IPS DF 4.7 (cell line): Measurements from ENCODE around the gene LIF.
"Not testable (repeated sequence)": the region's sequence is repeated elsewhere in the genome, so short reads cannot be mapped to it uniquely, and the experiment has no call there.

ENCODE experiments used
- DNase-seq: peaks from one replicate; pipeline ENCODE4 v3.0.0-alpha.2; 2013; ENCODE audit warnings: low spot score; ENCODE audit errors: extremely low read depth

Gene LIF

DNA sequence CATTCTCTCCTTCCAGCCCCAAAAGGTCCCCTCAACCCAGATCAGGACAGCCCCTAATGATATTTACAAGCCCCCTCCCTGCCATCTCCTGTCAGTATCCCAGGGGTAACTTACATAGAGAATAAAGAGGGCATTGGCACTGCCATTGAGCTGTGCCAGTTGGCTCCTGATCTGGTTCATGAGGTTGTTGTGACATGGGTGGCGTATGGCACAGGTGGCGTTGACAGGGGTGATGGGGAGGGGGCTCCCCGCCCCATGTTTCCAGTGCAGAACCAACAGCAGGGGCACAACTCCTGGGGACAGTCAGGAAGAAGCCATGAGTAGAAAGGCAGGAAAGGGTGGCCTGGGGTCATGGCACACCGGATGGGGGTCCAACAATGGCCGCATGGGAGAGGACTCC lies 1.9 kb downstream of the LIF start:
- no peak for DNase-seq

DNA sequence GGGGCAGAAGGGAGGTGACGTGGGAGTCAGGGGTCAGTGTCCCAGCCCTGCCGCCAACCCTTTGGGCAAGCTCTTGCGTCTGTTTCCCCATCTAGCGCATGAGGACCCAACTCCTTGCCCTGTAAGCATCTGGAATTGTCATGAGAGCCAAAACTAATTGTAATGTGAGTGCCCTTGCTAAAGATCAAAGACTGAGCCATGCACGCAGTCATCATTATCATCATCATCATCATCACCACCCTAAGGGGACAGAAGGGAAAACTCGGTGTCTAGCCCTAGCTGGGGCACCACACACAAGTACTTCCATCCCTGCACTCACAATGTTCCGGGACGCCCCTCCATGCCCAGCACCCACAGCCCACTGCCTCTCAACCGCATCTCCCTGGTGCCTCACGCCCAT lies 2.5 kb downstream of the LIF start:
- no peak for DNase-seq

DNA sequence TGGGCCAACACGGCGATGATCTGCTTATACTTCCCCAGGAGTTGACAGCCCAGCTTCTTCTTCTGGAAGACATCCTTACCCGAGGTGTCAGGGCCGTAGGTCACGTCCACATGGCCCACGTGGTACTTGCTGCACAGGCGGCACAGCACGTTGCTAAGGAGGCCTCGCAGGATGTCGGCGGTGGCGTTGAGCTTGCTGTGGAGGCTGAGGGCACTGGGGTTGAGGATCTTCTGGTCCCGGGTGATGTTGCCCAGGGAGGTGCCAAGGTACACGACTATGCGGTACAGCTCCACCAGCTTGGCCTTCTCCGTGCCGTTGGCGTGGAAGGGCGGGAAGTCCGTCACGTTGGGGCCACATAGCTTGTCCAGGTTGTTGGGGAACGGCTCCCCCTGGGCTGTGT lies 2.9 kb downstream of the LIF start:
- DNase-seq = no peak

DNA sequence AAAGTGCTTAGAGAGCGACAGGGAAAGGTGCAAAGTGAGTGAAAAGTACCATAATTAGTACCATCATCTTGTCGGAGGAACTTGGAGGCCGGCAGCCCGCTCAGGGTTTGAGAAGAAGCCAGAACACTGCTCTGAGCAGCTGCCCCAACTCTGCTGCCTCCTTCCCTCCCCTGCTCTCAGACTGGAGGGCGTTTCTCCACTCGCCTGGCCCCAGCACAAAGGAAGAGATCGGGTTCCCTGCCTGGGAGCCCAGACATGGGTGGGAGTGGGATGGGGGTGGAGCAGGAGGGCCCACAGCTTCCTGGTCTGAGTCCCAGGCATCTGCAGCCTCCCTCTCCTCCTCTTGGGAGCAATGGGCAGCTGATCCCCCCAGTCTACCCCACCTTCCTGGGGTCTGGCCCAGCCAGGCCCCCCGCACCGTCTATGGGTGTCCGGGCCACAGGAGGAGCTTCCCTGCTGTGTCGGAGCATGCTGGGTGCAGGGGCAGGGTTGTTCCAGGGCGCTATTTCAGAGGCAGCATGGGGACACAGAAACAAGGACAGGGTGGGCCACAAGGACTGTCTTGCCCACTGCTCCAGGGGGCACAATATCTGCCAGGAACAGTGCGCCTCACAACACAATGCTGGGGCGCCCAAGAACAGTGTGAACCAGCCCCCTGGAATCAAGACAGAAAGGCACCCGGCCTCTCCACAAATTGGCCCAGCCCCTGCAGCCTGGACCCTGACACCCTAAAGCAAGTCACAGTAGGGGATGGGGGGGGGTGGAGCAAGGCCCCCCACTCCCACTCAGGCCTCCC lies 4.8 kb downstream of the LIF start:
- DNase-seq = no peak

DNA sequence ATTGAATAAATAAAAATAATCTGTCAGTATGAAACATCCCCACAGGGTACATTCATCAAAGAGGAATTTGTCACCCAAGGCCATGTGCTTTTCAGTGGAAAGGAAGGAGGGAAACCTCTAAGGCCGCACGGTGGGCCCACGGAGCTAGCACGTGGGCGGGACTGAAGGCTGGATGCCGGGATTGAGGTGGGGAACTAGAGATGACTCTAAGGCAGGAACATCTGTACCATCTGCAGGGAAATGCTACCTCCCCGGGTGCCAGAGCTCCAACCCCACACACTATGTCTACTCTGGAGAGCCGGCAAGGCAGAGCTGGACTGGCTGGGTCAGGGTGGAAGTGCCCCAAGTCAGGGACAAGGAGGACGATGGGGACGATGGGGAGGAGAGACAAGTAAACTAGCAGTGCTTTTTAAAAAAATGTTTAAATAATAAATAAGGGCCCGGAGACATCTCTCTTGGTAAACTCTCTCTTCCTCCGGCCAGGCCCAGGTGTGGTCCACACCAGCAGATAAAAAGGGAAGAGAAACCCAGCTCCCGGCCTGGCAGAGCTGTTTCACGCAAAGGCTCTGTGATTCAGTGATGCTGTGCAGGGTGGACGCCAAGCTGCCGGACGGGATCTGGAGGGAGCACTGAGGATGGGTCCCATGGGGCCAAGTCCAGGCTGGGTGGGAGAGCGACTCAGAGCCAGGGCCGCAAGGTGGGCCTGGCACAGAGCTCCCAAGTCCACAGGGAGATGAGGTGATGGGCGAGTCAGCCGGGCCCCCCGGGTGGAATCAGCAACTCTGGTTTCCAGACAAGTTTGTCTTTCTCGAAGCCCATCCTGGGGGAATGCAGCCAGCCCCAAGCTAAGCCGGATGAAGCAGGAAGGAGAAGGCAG lies 5.8 kb downstream of the LIF start:
- no peak for DNase-seq

DNA sequence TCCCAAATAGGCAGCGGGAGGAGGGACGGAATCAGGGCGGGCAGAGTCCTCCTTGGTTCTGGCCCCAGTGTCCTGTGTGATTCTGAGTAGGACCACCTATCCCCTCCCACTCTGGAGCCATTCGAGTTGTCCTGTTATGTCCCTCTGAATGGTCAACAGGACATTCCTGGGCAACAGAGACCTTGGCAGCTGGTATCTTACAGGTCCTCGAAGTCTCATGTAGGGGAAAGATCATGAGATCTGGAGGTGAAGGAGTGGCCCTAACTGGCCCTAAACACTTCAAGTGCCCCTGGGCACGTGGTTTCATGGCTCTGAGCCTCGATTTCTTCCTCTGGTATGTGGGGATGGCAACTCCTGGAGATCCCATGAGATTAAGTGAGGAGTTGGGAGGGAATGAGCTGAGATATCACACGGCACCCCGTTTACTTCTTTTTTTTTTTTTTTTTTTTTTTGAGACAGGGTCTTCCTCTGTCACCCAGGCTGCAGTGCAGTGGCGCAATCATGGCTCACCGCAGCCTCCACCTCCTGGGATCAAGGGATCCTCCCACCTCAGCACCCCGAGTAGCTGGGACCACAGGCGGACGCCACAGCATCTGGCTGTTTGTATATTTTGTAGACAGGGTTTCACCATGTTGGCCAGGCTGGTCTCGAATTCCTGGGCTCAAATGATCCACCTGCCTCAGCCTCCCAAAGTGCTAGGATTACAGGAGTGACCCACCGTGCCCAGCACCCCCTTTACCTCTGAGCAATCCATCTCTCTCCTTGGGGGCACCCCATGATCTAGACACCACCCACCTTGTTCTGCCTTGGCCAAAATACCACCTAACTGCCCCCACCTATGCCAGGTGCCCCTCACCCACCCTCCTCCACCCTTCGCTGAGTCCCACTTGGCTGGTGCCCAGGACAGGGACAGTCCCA lies 6.8 kb downstream of the LIF start:
- DNase-seq = no peak

DNA sequence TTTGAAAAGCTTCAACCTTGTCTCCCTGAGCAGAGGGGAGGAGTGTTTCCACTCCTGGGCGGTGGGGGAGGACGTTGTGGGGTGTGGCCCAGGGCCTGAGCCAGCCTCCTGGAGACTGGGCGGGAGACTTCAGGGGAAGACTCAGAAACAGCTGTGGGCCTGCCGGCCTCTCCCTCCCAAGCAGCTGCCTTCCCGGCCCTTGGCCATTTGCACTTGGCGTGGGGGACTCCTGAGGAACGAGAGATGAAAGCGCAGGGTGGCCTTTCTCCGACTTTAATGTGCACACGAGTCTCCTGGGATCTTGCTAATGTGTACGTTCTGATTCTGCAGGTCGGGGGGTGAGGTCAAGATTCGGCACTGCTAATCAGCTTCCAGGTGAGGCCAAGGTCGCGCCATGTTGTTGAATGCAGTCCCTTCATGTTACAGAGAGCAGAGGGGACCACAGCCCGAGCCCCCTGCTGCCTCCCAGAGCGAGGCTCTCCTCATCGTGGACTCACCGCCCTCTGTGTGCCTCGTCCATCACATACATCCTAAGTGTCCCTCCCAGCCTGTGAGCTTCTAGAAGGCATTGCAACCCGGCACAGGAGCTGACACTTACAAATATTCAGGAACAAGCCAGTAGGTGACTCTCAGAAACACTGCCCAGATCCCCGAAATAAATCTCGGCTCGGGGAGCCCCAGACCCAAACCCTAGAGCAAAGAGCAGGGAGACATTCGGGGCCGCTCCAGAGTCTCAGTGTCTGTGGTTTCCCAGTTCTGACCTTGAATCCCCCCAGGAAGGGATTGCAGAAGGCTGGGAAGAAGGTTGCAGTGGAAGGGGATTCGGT lies 7.7 kb downstream of the LIF start:
- DNase-seq = no peak

DNA sequence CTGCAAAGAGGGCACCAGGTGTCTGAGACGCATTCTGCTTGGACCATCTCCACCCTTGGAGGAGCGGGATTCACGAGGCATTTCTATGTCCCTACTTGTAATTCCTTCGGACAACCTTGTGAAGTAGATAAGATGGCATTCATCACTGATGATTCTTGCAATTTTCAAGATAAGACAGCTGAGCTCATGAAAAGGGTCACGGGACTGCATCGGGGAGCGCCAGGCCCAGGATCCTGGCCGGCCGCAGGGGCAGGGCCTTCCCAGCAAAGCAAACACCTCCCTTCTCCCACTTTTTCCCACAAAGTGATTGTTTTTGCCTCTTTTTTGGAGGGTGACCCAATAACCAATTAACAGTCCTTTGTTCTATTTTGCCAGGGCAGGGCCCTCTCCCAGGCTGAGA lies 8.4 kb downstream of the LIF start:
- no peak for DNase-seq

DNA sequence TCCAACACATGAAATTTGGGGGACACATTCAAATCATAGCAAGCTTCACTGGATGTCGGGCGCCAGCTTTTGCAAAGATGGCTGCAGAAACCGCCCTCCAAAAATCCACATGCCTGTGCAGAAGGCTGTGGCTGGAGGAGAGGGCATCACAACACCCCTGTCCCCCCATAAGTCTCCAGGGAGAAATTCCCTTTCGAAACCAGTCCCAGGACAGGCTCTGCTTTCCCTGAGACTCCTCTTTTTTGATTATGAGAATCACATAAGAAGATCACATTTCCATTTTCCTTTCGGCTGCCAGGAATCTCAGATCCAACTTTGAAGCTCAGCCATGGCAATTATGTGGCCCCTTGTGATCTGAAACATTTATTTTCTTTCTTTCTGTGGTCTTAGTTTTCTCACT lies 9.7 kb downstream of the LIF start:
- no peak for DNase-seq

DNA sequence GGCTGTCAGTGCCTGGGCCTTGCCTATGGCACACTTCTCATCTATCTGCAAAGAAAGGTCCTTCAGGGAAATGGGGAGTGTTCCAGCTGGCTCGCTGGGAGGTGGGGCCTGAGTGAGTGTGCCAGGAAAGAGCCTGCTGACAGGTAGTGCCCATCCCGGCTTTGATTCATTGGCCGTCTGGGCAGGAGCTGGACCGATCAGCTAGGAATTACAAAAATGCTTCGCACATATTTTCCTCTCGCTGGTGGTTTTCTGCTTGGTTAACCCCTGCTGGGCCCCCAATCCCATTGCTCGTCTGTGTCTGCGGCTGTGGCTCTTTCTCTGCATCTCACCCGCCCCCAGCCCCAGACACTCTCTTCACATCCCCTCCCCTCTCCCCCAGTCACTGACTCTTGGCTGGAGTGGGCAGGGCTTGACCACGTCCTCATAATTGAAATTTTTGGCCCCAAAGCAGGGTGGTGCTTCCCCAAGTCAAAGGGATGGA lies 10.8 kb downstream of the LIF start:
- DNase-seq = no peak

DNA sequence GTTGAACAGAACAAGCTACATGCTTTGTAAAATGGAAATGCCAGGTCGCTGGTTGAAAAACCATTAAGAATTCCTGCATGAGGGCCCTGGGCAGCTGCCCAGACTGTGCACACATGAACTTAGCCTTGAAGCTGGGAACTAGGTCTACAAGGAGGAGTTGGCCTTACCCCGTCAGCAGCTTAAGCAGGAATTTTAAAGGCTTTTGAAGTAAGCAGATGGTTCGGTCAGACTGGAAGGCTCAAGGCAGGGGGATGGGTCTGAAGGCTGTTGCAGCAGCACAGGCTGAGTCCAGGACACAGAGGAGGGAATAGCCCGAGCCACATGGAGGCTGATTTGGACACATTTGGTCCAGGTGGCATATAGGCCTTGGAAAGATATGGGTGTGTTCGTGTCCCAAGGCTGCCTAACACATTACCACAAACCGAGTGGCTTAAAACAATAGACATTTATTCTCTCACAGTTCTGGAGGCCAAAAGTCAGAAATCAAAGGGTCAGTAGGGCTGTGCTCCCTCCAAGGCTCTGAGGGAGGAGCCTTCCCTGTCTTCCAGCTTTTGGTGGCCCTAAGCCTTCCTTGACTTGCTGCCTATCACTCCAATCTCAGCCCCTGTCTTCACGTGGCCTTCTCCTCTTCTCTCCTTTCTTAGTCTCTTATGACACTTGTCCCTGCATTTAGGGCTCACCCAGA lies 11.6 kb downstream of the LIF start:
- no peak for DNase-seq

DNA sequence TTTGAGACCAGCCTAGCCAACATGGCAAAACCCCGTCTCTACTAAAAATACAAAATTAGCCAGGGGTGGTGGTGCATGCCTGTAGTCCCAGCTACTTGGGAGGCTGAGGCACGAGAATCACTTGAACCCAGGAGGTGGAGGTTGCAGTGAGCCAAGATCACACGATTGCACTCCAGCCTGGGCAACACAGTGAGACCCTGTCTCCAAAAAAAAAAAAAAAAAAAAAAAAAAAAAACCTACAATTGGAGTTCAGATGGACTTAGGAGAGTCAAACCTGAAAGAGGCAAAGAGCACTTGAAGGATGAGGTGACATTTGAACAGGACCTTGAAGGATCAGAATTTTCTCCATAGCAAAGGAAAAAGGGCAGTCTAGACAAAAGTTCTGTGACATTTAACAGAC lies 12.2 kb downstream of the LIF start:
- not testable (repeated sequence) for DNase-seq

DNA sequence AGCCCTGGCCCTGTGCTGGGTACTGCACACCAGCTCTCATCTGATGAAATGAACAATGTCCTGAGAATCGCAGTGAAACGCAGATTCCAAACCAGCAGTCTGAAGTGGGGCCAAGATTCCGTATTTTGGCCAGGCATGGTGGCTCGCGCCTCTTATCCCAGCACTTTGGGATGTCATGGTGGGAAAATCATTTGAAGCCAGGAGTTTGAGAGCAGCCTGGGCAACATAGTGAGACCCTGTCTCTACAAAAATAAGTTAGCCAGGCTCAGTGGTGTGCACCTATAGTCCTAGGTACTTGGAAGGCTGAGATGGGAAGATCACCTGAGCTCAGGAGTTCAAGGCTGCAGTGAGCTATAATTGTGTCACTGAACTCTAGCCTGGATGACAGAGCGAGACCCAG lies 13.0 kb downstream of the LIF start:
- no peak for DNase-seq

DNA sequence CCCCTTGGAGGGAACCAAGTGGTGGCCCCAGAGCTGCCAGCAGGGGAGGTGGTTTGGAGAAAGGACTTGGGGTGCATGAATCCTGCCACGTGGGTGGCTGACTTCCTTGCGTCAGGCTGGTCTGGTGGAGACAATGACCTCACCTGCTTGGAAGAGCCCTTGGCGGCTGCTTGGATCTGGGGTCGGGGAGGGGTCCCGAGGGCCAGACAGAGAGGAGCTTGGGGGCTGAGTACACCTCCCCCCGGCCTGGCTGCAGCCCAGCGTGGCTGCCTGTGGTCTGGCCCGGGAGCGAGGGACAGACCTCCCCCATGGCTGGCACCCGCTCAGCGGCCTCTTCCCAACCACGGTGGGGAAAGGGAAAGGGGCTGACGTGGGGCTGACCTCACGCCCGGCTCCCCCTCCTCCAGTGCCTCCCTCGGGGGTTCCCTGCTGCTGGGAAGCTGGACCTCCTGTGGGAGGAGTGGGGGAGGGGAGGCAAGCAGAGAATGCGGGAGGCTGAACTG lies 13.8 kb downstream of the LIF start:
- no peak for DNase-seq

DNA sequence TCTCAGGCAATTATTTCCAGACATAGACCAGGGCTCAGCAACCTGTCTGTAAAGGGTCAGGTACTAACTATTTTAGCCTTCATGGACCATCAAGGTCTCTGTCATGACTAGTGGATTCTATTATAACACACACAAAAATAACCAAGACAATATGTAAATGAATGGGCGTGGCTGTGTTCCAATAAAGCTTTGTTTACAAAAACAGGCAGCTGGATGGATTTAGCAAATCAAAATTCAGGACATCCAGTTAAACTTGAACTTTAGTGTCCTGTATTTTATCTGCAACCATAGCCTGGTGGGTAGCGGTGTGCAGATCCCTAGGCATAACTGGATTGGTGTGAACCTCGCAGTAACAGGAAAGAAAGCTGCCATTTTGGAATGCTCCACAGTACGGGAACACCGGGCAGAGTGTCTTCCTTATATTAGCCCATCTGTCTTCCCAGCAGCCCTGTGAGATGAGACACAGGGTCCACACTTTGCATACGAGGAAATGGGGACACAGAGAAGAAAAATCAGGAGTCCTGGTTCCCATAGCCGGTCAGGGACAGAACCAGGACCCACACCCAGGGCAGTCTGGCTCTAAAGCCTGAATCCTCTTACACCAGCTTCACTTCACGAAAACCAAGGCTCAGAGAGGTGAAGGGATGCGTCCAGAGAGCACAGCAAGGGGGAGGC lies 15.6 kb downstream of the LIF start:
- DNase-seq = no peak

DNA sequence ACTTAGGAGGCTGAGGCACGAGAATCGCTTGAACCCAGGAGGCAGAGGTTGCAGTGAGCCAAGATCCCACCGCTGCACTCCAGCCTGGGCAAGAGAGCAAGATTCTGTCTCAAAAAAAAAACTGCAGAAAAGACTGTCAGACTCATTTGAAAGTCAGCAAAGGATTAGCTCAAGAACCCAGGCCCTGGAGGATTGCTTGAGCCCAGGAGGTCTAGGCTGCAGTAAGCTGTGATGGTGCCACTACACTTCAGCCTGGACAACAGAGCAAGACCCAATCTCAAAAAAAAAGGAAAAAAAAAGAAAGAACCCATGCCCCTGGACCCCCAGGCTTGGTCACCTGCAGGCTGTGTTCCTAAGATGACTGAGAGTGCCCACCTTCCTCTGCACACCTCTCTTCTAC lies 16.2 kb downstream of the LIF start:
- DNase-seq = no peak

DNA sequence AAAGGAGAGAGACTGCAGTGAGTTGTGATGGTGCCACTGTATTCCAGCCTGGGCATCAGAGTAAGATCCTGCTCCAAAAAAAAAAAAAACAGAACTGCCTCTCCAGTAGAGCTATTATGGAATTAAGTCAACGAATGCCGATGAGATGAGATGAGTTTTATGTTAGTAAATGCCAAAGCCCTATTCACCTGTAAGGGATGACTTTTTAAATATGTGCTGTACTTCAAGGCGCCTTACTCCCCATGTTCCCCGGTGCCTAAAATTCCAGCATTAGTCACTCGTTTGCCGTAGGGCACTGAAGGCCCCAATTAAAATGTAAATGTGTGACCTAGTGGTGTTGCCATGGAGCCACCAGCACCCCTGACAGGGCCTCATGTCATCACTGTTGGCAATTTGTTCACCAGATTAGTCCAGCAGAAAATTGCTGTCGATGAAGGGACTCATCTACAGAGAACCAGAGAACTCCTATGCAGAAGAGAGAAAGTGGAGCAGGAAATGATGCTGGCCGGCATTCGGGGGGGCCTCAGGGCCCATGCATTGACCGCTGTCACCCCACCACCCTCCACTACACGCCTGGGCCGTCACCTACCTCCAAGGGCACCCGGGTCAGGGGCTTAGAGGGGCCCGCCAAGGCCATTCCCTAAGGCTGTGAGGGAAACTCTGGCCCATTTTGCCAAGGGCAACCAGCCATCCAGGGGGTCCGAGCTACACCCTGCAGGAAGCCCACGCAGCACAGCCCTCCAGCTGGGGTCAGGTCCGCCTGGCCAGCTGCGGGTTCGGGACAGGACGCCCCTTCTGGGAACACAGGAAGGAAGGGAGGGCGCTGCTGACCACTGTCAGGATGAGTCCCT lies 17.8 kb downstream of the LIF start:
- DNase-seq = no peak

DNA sequence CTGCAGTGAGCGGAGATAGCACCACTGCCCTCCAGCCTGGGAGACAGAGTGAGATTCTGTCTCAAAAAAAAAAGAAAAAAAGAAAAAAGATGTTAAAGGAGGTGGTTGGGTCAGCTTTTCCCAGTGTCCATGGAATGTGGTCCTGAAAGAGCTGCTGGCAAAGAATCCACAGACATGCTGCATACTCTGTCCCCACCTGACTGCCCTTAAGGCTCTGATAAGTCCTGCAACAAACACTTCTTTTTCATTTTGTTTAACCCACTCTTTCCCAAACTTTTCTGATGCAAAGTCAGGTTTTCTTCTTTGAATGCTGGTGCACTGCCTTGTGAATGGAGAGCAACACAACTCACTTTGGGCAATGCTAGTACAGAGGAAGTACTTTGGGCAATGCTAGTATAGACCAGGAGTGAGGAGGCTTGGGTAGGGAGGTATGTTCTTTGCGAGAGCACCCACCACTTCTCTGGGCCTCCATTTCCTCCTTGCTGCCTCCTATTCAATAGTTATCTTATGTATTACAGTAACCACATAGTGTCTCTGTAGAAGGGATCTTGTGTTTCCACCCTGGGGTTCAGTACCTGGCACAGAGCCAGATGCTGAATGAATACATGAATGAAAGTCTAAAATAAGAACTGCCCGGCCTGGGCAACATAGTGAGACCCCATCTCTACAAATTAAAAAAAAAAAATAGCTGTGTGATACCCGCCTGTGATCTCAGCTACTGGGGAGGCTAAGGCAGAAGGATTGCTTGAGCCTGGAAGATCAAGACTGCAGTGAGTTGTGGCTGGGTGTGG lies 18.9 kb downstream of the LIF start:
- no peak for DNase-seq
